SK-N-MC (cell line): Measurements from ENCODE around the gene ARSB.

ENCODE experiments used
- FOXP2 ChIP-seq: optimal IDR thresholded peaks from 2 replicates; pipeline ENCODE3; 2011; ENCODE audit warnings: mild to moderate bottlenecking, moderate library complexity; ENCODE audit not compliant: insufficient read depth; ENCODE audit errors: extremely low read length, control extremely low read depth
- POLR2AphosphoS5 ChIP-seq: IDR thresholded peaks from 2 replicates; pipeline ENCODE4 v1.6.1; 2012; ENCODE audit warnings: mild to moderate bottlenecking, low read depth, low read length, borderline replicate concordance

GRCh38 chr5:78923622-78923970 is 61.5 kb downstream of the ARSB start:
- TF ChIP-seq FOXP2 (no peak), POLR2AphosphoS5 (no peak)
